NCI-H2196 (cell line): Measurements from ENCODE around the gene IZUMO4.

Source experiments
- DNase-seq: peaks from one replicate; lab custom pipeline; 2025; ENCODE audit not compliant: unreplicated experiment; lab: John Stamatoyannopoulos, UW

The IZUMO4 gene

GRCh38 chr19:2103045-2103707 is 6.5 kb downstream of the IZUMO4 start:
- DNase-seq, result no peak

- no peak for DNase-seq
Observed at GRCh38 chr19:2108251-2109016, 11.7 kb downstream of the IZUMO4 start.

- DNase-seq, result no peak
Observed at GRCh38 chr19:2109046-2109864, 12.5 kb downstream of the IZUMO4 start.

- DNase-seq, result no peak
Observed at GRCh38 chr19:2110822-2111221, 14.1 kb downstream of the IZUMO4 start.

- DNase-seq, result no peak
Observed at GRCh38 chr19:2111425-2111824, 14.7 kb downstream of the IZUMO4 start.

- DNase-seq, result no peak
Observed at GRCh38 chr19:2111886-2112285, 15.2 kb downstream of the IZUMO4 start.

GRCh38 chr19:2112516-2113320 is 16.0 kb downstream of the IZUMO4 start:
- DNase-seq, result no peak

GRCh38 chr19:2113439-2114211 is 16.9 kb downstream of the IZUMO4 start:
- no peak for DNase-seq

GRCh38 chr19:2114218-2114617 is 17.5 kb downstream of the IZUMO4 start:
- no peak for DNase-seq

- no peak for DNase-seq
Observed at GRCh38 chr19:2114821-2115220, 18.1 kb downstream of the IZUMO4 start.

- DNase-seq, result no peak
Observed at GRCh38 chr19:2115324-2115723, 18.6 kb downstream of the IZUMO4 start.

- DNase-seq, result no peak
Observed at GRCh38 chr19:2115911-2116426, 19.3 kb downstream of the IZUMO4 start.

- no peak for DNase-seq
Observed at GRCh38 chr19:2116507-2116906, 19.8 kb downstream of the IZUMO4 start.

- no peak for DNase-seq
Observed at GRCh38 chr19:2117215-2117960, 20.7 kb downstream of the IZUMO4 start.

GRCh38 chr19:2118438-2118837 is 21.7 kb downstream of the IZUMO4 start:
- no peak for DNase-seq

- DNase-seq, result no peak
Observed at GRCh38 chr19:2119921-2120785, 23.4 kb downstream of the IZUMO4 start.

- DNase-seq, result no peak
Observed at GRCh38 chr19:2120821-2121220, 24.1 kb downstream of the IZUMO4 start.

GRCh38 chr19:2121416-2122051 is 24.8 kb downstream of the IZUMO4 start:
- DNase-seq, result no peak
